Ishikawa (cell line): Measurements from ENCODE around the gene ARID1B.

Experiments used
- CEBPB ChIP-seq: IDR thresholded peaks from 2 replicates; pipeline ENCODE4 v1.6.1; 2012
- YY1 ChIP-seq: IDR thresholded peaks from 2 replicates; pipeline ENCODE4 v1.6.1; 2012; ENCODE audit warnings: low read depth
- TF ChIP-seq, protein P1 (sequence below): IDR thresholded peaks from 2 replicates; pipeline ENCODE4 v1.6.1; 2012; ENCODE audit warnings: low read depth, mild to moderate bottlenecking

DNA sequence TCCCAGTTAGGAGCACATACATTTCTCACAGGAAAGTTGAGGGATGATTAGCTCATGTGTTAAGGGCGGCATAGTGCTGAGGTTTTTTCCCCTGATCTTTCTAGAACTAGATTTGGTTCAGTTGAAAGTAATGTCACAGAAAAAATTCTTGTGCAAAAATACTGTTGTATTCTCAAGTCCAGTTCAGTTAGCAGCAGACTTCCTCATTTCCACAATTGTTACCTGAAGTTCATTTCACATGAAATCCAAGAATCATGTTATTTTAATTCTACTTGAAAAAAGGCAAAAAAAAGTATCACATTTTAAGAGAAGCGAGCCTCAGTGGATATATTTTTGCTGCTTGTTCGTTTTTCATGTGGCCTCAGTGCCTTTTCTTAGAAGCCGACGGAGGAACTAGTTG, 318.4 kb downstream of the ARID1B start:
- no peak for TF ChIP-seq YY1
- no peak for TF ChIP-seq CEBPB
- TF ChIP-seq, protein P1, sequence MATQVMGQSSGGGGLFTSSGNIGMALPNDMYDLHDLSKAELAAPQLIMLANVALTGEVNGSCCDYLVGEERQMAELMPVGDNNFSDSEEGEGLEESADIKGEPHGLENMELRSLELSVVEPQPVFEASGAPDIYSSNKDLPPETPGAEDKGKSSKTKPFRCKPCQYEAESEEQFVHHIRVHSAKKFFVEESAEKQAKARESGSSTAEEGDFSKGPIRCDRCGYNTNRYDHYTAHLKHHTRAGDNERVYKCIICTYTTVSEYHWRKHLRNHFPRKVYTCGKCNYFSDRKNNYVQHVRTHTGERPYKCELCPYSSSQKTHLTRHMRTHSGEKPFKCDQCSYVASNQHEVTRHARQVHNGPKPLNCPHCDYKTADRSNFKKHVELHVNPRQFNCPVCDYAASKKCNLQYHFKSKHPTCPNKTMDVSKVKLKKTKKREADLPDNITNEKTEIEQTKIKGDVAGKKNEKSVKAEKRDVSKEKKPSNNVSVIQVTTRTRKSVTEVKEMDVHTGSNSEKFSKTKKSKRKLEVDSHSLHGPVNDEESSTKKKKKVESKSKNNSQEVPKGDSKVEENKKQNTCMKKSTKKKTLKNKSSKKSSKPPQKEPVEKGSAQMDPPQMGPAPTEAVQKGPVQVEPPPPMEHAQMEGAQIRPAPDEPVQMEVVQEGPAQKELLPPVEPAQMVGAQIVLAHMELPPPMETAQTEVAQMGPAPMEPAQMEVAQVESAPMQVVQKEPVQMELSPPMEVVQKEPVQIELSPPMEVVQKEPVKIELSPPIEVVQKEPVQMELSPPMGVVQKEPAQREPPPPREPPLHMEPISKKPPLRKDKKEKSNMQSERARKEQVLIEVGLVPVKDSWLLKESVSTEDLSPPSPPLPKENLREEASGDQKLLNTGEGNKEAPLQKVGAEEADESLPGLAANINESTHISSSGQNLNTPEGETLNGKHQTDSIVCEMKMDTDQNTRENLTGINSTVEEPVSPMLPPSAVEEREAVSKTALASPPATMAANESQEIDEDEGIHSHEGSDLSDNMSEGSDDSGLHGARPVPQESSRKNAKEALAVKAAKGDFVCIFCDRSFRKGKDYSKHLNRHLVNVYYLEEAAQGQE: no peak
